Gastrocnemius medialis (tissue), 4 donors: ENCODE data around the gene IGF2. TPM values are rescaled to one million over a fixed set of nuclear protein-coding genes. Genes with fewer than 3 reads are reported as not detected.

ENCODE experiments used
- ATAC-seq, 2 donors: fragments of 150-250 bp; one replicate each; pipeline ENCODE4 v1.9.1; 2016
- DNase-seq, 2 donors: peaks; one replicate each; pipeline ENCODE4 v3.0.0-alpha.2; 2019
- H3K27ac ChIP-seq, 4 donors: fragments of 200-600 bp; sonication (generic); 1 replicate in 1 of 4; 2 replicates in 3 of 4; pipeline ENCODE4 v1.5.1; 2016 to 2018; ENCODE audit warnings: mild to moderate bottlenecking in 2 of 4, moderate library complexity in 1 of 4
- H3K27me3 ChIP-seq, 3 donors: fragments of 200-600 bp; sonication (generic) in 2 of 3; 1 replicate in 1 of 3; 2 replicates in 2 of 3; pipeline versions ENCODE4 v1.5.1 to v1.6.0; 2016 to 2019; ENCODE audit warnings: mild to moderate bottlenecking in 1 of 3, moderate library complexity in 1 of 3
- H3K36me3 ChIP-seq, 2 donors: fragments of 200-600 bp; sonication (generic) in 1 of 2; one replicate each; pipeline ENCODE4 v1.5.1; 2017 to 2018
- H3K4me1 ChIP-seq, 2 donors: fragments of 200-600 bp; sonication (generic) in 1 of 2; one replicate each; pipeline ENCODE4 v1.5.1; 2016 to 2017; ENCODE audit warnings: mild to moderate bottlenecking in 2 of 2
- H3K4me3 ChIP-seq, 4 donors: fragments of 200-600 bp; sonication (generic) in 3 of 4; 1 replicate in 1 of 4; 2 replicates in 3 of 4; pipeline ENCODE4 v1.5.1; 2016 to 2019; ENCODE audit warnings: mild to moderate bottlenecking in 2 of 4
- H3K9me3 ChIP-seq, 3 donors: fragments of 200-600 bp; sonication (generic) in 2 of 3; 1 replicate in 1 of 3; 2 replicates in 2 of 3; pipeline ENCODE4 v1.5.1; 2016 to 2019
- POLR2A ChIP-seq, 2 donors: fragments of 450-650 bp; IDR thresholded peaks; one replicate each; pipeline ENCODE4 v1.6.1; 2017; ENCODE audit warnings: antibody characterized with exemption in 2 of 2, mild to moderate bottlenecking in 2 of 2, moderate library complexity in 2 of 2
- in situ Hi-C, 4 donors: fragments of 200-750 bp; cut with MboI; loops; one replicate each; pipeline versions ENCODE4 v1.15.0 to v1.8.0; 2017; ENCODE audit warnings: low sequenced_read_pairs in 4 of 4
- intact Hi-C: fragments of 100-400 bp; cut with DNase I; formaldehyde crosslinking; loops from one replicate; pipeline ENCODE4 v1.15.1; 2023; ENCODE audit warnings: low total_unique reads
- total RNA-seq, 4 donors: library from RNA; depleted of rRNA; stranded (reverse); fragments of >200 nt; gene quantifications; one replicate each; pipeline versions ENCODE4 v1.1.0 to v1.2.3, GENCODE V29; 2016
- TF ChIP-seq, protein P1 (sequence below), 5 experiments: fragments of 450-650 bp in 3 of 5; fragments of 200-600 bp in 2 of 5; sonication (generic) in 2 of 5; IDR thresholded peaks in 4 of 5; conservative IDR thresholded peaks in 1 of 5; 1 replicate in 4 of 5; 2 replicates in 1 of 5; pipeline ENCODE4 v1.5.1; 2016 to 2019; ENCODE audit warnings: antibody characterized with exemption in 5 of 5, mild to moderate bottlenecking in 3 of 5, moderate library complexity in 3 of 5

IGF2 gene
- total RNA-seq, 4 donors from 2014 or later: 21.6 to 42.4 (median 29.2) TPM

DNA sequence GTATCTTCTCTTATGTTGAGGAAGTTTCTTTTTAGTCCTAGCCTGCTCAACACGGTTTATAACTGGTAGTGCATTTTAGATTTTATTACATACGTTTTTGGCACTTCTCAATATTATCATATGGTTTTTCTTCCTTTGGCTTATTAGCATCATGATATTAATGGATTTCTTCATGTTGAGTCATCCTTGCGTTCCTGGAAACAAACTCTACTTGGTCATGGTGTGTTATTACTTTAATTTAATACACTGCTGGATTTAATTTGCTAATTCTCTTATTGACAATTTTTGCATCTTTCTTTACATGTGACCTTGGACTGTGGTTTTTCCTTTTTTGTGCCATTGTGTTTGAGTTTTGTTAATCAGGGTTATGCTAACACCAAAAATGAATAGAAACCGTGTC is 20.5 kb downstream of the IGF2 start:
- Histone ChIP-seq H3K27ac (no peak overlapping the region), H3K4me1 (no peaks in the 10 kb centered on the region), H3K36me3 (no peaks in the 10 kb centered on the region), H3K9me3 (no peaks in the 10 kb centered on the region), H3K27me3 (peaks cover 0 to 12% (median 4%) of the 10 kb centered on the region in 3 donors), H3K4me3 (no peak overlapping the region)
- TF ChIP-seq POLR2A (IDR thresholded peaks at IDR 0.05): no peak
- ATAC-seq (no peak), DNase-seq (no peak)
- in situ Hi-C loops: no loop called here
- intact Hi-C loops: no loop called here

DNA sequence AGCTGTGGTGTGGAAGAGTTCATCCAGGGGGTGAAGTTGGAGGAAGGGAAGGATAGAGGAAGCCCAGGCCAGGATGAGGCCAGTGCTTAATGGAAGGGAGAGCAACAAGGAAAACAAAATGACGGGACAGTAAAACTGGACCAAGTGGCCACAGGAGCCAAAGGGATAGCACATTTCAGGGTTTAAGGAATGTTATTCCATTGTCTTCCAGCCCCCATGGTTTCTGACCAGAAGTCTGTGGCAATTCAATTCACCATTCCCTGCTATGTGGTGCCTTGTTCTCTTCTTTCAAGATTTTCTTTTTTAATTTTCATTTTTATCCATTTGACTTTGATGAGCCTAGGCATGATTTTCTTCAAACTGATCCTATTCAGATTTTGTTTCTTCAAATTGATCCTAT is 22.5 kb downstream of the IGF2 start:
- TF ChIP-seq POLR2A (IDR thresholded peaks at IDR 0.05): no peak
- TF ChIP-seq, protein P1, sequence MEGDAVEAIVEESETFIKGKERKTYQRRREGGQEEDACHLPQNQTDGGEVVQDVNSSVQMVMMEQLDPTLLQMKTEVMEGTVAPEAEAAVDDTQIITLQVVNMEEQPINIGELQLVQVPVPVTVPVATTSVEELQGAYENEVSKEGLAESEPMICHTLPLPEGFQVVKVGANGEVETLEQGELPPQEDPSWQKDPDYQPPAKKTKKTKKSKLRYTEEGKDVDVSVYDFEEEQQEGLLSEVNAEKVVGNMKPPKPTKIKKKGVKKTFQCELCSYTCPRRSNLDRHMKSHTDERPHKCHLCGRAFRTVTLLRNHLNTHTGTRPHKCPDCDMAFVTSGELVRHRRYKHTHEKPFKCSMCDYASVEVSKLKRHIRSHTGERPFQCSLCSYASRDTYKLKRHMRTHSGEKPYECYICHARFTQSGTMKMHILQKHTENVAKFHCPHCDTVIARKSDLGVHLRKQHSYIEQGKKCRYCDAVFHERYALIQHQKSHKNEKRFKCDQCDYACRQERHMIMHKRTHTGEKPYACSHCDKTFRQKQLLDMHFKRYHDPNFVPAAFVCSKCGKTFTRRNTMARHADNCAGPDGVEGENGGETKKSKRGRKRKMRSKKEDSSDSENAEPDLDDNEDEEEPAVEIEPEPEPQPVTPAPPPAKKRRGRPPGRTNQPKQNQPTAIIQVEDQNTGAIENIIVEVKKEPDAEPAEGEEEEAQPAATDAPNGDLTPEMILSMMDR (IDR thresholded peaks at IDR 0.05 in 4 of 5, conservative IDR thresholded peaks at IDR 0.05 in 1 of 5): no peak
- Histone ChIP-seq H3K27me3 (peaks cover 0 to 5% (median 2%) of the 10 kb centered on the region in 3 donors), H3K27ac (no peak overlapping the region), H3K9me3 (no peaks in the 10 kb centered on the region), H3K4me1 (no peaks in the 10 kb centered on the region), H3K4me3 (no peak overlapping the region), H3K36me3 (no peaks in the 10 kb centered on the region)
- intact Hi-C loops: no loop called here
- in situ Hi-C loops: no loop called here
- DNase-seq: no peak
- ATAC-seq: no peak

DNA sequence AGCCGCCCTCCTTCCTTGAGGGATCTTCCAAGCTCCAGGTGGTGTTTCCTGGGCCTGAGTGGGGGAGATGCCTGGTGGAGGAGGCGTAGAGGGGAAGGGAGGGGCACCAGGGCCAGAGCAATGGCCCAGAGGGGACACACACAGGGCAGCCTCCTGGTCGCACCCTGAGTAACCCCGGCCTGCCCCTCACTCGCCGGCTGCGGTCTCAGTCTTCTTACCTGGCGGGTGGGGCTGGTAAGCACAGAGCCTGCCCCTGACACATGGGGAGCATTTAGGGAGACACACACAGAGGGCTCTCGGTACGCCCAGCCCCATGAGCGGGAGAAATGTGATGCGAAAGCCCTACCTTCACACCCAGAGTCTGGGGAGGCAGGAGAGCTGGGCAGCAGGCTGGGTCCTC is 23.9 kb downstream of the IGF2 start:
- no peaks in the 10 kb centered on the region for H3K9me3 ChIP-seq

DNA sequence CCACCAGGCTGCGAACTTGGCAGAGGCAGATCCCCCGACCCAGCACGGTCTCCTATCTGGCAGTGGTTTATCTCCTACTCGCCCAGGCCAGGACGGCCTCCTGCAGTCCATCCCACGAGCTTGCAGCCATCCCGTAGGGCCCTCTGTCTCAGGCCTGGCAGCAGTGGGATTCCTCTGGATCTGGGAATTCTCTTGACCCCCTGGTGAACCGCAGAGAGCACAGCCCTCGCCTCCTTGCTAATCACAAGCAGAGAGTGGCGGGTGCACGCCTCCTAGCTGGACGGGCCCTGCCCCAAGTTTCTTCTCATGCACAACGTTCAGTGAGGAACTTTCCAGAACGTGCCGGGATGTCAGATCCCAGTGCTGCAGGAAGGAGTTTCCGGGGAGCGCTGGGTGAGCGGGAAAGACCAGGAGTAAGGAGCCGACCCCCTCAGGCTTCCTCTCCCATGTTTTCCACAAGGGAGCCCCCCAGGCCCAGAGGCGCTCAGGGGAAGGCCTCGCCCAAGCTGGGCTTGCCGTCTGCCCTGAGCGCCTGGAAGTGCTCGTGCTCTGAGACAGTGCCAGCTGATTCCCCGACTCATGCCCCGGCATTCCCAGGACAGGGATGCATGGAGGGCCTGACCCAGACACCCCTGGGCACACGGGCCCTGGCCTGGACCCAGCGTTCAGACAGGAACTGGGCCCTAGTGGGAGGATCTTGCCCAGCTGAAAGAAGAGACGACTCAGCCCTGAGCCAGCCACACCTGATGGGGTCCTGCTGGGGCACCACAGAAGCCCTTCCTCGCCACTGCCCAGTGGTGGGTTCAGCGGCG is 24.6 kb downstream of the IGF2 start:
- Histone ChIP-seq H3K27ac (no peak overlapping the region), H3K9me3 (no peaks in the 10 kb centered on the region), H3K36me3 (no peaks in the 10 kb centered on the region), H3K4me3 (no peak overlapping the region), H3K4me1 (peaks cover 0 to 2% of the 10 kb centered on the region in 2 donors), H3K27me3 (no peaks in the 10 kb centered on the region)
- in situ Hi-C loops (no loop called here), intact Hi-C loops (no loop called here)
- DNase-seq: no peak
- TF ChIP-seq POLR2A (IDR thresholded peaks at IDR 0.05): no peak
- TF ChIP-seq, protein P1 (IDR thresholded peaks at IDR 0.05 in 4 of 5, conservative IDR thresholded peaks at IDR 0.05 in 1 of 5): no peak
- ATAC-seq: no peak

More for the DNA sequence above, 23.9 kb downstream of the IGF2 start:
- intact Hi-C loops (no loop called here), in situ Hi-C loops (no loop called here)
- Histone ChIP-seq H3K36me3 (no peaks in the 10 kb centered on the region), H3K27me3 (no peaks in the 10 kb centered on the region), H3K4me3 (no peak overlapping the region), H3K4me1 (no peaks in the 10 kb centered on the region), H3K27ac (no peak overlapping the region)
- no peak for DNase-seq
- no peak for ATAC-seq
- TF ChIP-seq, protein P1 (IDR thresholded peaks at IDR 0.05 in 4 of 5, conservative IDR thresholded peaks at IDR 0.05 in 1 of 5): no peak
- no peak for TF ChIP-seq POLR2A (IDR thresholded peaks at IDR 0.05)

- no peaks in the 10 kb centered on the region for H3K27me3 ChIP-seq
- ATAC-seq: no peak
- no peak overlapping the region for H3K4me3 ChIP-seq
- no peaks in the 10 kb centered on the region for H3K9me3 ChIP-seq
- no peak overlapping the region for H3K27ac ChIP-seq
- intact Hi-C loops: no loop called here
- in situ Hi-C loops: no loop called here
- TF ChIP-seq, protein P1 (IDR thresholded peaks at IDR 0.05 in 4 of 5, conservative IDR thresholded peaks at IDR 0.05 in 1 of 5): no peak
- TF ChIP-seq POLR2A (IDR thresholded peaks at IDR 0.05): no peak
- DNase-seq: no peak
- peaks cover 0 to 4% of the 10 kb centered on the region in 2 donors for H3K4me1 ChIP-seq
- no peaks in the 10 kb centered on the region for H3K36me3 ChIP-seq
Measured at GRCh38 chr11:2113776-2114175, 25.4 kb downstream of the IGF2 start.
